Lung (tissue), 12 donors: Measurements from ENCODE around the gene C1orf141. TPM values are rescaled to one million over a fixed set of nuclear protein-coding genes. Genes with fewer than 3 reads are reported as not detected.

Experiments used
- ATAC-seq: fragments of 200-7000 bp; cut with Tn5 transposase; one replicate; pipeline ENCODE4 v1.9.1; 2020; ENCODE audit warnings: moderate number of reproducible peaks; ENCODE audit not compliant: insufficient read depth, low FRiP score
- DNase-seq, 3 donors: peaks; one replicate each; pipeline ENCODE4 v3.0.0-alpha.2; 2013 to 2017
- H3K27ac ChIP-seq, 2 donors: one replicate each; pipeline ENCODE4 v1.5.1; 2013; ENCODE audit warnings: mild to moderate bottlenecking in 2 of 2, moderate library complexity in 2 of 2, control low read depth in 1 of 2, inconsistent platforms in 1 of 2, low read depth in 1 of 2, low read length in 1 of 2
- H3K27me3 ChIP-seq, 3 donors: one replicate each; pipeline ENCODE4 v1.5.1; 2013; ENCODE audit warnings: low read length in 2 of 3; ENCODE audit not compliant: control insufficient read depth in 3 of 3, insufficient read depth in 3 of 3
- H3K36me3 ChIP-seq, 4 donors: one replicate each; pipeline ENCODE4 v1.5.1; 2013; ENCODE audit warnings: low read length in 4 of 4, mild to moderate bottlenecking in 1 of 4, moderate library complexity in 1 of 4; ENCODE audit not compliant: control insufficient read depth in 4 of 4, insufficient read depth in 4 of 4
- H3K4me1 ChIP-seq, 5 donors: one replicate each; pipeline ENCODE4 v1.5.1; 2013; ENCODE audit warnings: low read length in 5 of 5, mild to moderate bottlenecking in 2 of 5, moderate library complexity in 1 of 5; ENCODE audit not compliant: control insufficient read depth in 5 of 5, insufficient read depth in 5 of 5
- H3K4me3 ChIP-seq: one replicate; pipeline ENCODE4 v1.5.1; 2013; ENCODE audit warnings: mild to moderate bottlenecking, control low read depth, moderate library complexity
- H3K9ac ChIP-seq, 2 donors: one replicate each; pipeline ENCODE4 v1.5.1; 2013; ENCODE audit warnings: low read length in 2 of 2, control low read depth in 1 of 2; ENCODE audit not compliant: insufficient read depth in 1 of 2
- H3K9me3 ChIP-seq, 4 donors: one replicate each; pipeline ENCODE4 v1.5.1; 2013; ENCODE audit warnings: low read length in 3 of 4, mild to moderate bottlenecking in 1 of 4, moderate library complexity in 1 of 4; ENCODE audit not compliant: control insufficient read depth in 4 of 4, insufficient read depth in 3 of 4
- CTCF ChIP-seq: IDR thresholded peaks from 2 replicates; pipeline ENCODE4 v1.5.1; 2012; ENCODE audit warnings: mild to moderate bottlenecking; ENCODE audit errors: control extremely low read depth, extremely low read depth
- WGBS, 2 donors: extraction: QIAGEN DNeasy Blood & Tissue Kit; methylation state at CpG; one replicate each; pipeline ENCODE4 v1.1.7; 2013; 5-methylcytosine and 5-hydroxymethylcytosine counted together
- polyA plus RNA-seq, 2 donors: library from polyadenylated mRNA; stranded (reverse); fragments of 200-250 nt; gene quantifications; one replicate each; pipeline ENCODE4 v1.2.1, GENCODE V29; 2013
- total RNA-seq, 2 donors: library from RNA; depleted of rRNA in 1 of 2; stranded (reverse); fragments of >200 nt in 1 of 2; gene quantifications; one replicate each; pipeline ENCODE4 v1.2.1, GENCODE V29; 2014 to 2021
- donor health status: control.
- donor health status: control.
- donor health status: Bipolar disorder and iron deficiency.
- donor health status: healthy.
- donor health status: DM: yes; HTN: yes; CAD: no.

Gene C1orf141
- total and polyA plus RNA-seq, 4 donors = 0.49 to 11.4 (median 3.2) TPM

- TF ChIP-seq CTCF = no peak
- no peaks in the 10 kb centered on the region for H3K9me3 ChIP-seq
Observed at GRCh38 chr1:67137307-67137753, 2.6 kb upstream of the C1orf141 start.

GRCh38 chr1:67135354-67135753, 584 bp upstream of the C1orf141 start:
- DNase-seq = peak; percentile 55 to 93 (median 88)
- WGBS, 2 donors = 48 to 51% methylated on average over 2 of the region's 2 CpGs
- no peaks in the 10 kb centered on the region for H3K9me3 ChIP-seq
- no peak for ATAC-seq
- peaks cover 0 to 12% (median 0%) of the 10 kb centered on the region in 5 donors for H3K4me1 ChIP-seq
- no peak for TF ChIP-seq CTCF
- peak overlapping the region in 1 of 2 donors; percentile 44 for H3K9ac ChIP-seq
- no peaks in the 10 kb centered on the region for H3K36me3 ChIP-seq
- H3K27me3 ChIP-seq = no peaks in the 10 kb centered on the region
- H3K27ac ChIP-seq = no peak overlapping the region
- H3K4me3 ChIP-seq = no peak overlapping the region

More at GRCh38 chr1:67137307-67137753, 2.6 kb upstream of the C1orf141 start:
- H3K27me3 ChIP-seq = no peaks in the 10 kb centered on the region
- ATAC-seq (no peak), DNase-seq (no peak)
- peaks cover 0 to 12% (median 0%) of the 10 kb centered on the region in 5 donors for H3K4me1 ChIP-seq
- no peak overlapping the region for H3K27ac ChIP-seq
- H3K9ac ChIP-seq = no peak overlapping the region
- no peak overlapping the region for H3K4me3 ChIP-seq
- H3K36me3 ChIP-seq = no peaks in the 10 kb centered on the region
- 71 to 78% methylated on average over 4 of the region's 4 CpGs for WGBS, 2 donors

GRCh38 chr1:67133177-67133576, 1.6 kb downstream of the C1orf141 start:
- no peak overlapping the region for H3K27ac ChIP-seq
- peaks cover 0 to 12% (median 0%) of the 10 kb centered on the region in 5 donors for H3K4me1 ChIP-seq
- no peaks in the 10 kb centered on the region for H3K36me3 ChIP-seq
- no peak overlapping the region for H3K9ac ChIP-seq
- no peak for TF ChIP-seq CTCF
- H3K9me3 ChIP-seq = no peaks in the 10 kb centered on the region
- no peaks in the 10 kb centered on the region for H3K27me3 ChIP-seq
- ATAC-seq (no peak), DNase-seq (no peak)
- H3K4me3 ChIP-seq = no peak overlapping the region
- 88 to 95% methylated on average over 2 of the region's 2 CpGs for WGBS, 2 donors

- Histone ChIP-seq H3K9ac (no peak overlapping the region), H3K4me1 (peaks cover 0 to 12% (median 0%) of the 10 kb centered on the region in 5 donors), H3K27me3 (no peaks in the 10 kb centered on the region), H3K36me3 (no peaks in the 10 kb centered on the region), H3K27ac (no peak overlapping the region), H3K9me3 (no peaks in the 10 kb centered on the region), H3K4me3 (no peak overlapping the region)
- no peak for TF ChIP-seq CTCF
- DNase-seq (no peak), ATAC-seq (no peak)
- 59 to 69% methylated on average over 2 of the region's 2 CpGs for WGBS, 2 donors
Observed at GRCh38 chr1:67130673-67131072, 4.1 kb downstream of the C1orf141 start.
